Sigmoid colon (tissue), 7 donors: ENCODE results near the gene ZNF764. TPM values are rescaled to one million over a fixed set of nuclear protein-coding genes. Genes with fewer than 3 reads are reported as not detected.

ENCODE experiments used
- DNase-seq: peaks from one replicate; pipeline ENCODE4 v3.0.0-alpha.2; 2019
- H3K27ac ChIP-seq, 4 donors: fragments of 200-600 bp; sonication (generic); one replicate each; pipeline ENCODE4 v1.5.1; 2016 to 2019; ENCODE audit warnings: mild to moderate bottlenecking in 1 of 4
- H3K27me3 ChIP-seq, 3 donors: fragments of 200-600 bp; sonication (generic); one replicate each; pipeline ENCODE4 v1.5.1; 2019; ENCODE audit warnings: mild to moderate bottlenecking in 1 of 3
- H3K36me3 ChIP-seq, 4 donors: fragments of 200-600 bp; sonication (generic); one replicate each; pipeline ENCODE4 v1.5.1; 2016 to 2019
- H3K4me1 ChIP-seq, 4 donors: fragments of 200-600 bp; sonication (generic); one replicate each; pipeline ENCODE4 v1.5.1; 2017 to 2019
- H3K4me3 ChIP-seq, 4 donors: fragments of 200-600 bp; sonication (generic); one replicate each; pipeline ENCODE4 v1.5.1; 2017 to 2019; ENCODE audit warnings: mild to moderate bottlenecking in 2 of 4, moderate library complexity in 1 of 4
- H3K9me3 ChIP-seq, 4 donors: fragments of 200-600 bp in 3 of 4; sonication (generic) in 3 of 4; one replicate each; pipeline versions ENCODE4 v1.5.1 to v1.6.1; 2013 to 2019
- CTCF ChIP-seq, 4 experiments: fragments of 450-650 bp in 3 of 4; fragments of 200-600 bp in 1 of 4; IDR thresholded peaks; one replicate each; pipeline ENCODE4 v1.5.1; 2016 to 2019; ENCODE audit warnings: antibody characterized with exemption in 4 of 4, mild to moderate bottlenecking in 3 of 4, moderate library complexity in 2 of 4
- EP300 ChIP-seq, 4 donors: sonication (generic); formaldehyde crosslinking; IDR thresholded peaks; one replicate each; pipeline ENCODE4 v1.6.1; 2017; ENCODE audit warnings: antibody characterized with exemption in 4 of 4
- POLR2A ChIP-seq, 2 donors: fragments of 450-650 bp; IDR thresholded peaks; one replicate each; pipeline ENCODE4 v1.6.1; 2016; ENCODE audit warnings: antibody characterized with exemption in 2 of 2, mild to moderate bottlenecking in 2 of 2, moderate library complexity in 2 of 2
- POLR2AphosphoS5 ChIP-seq, 4 donors: sonication (generic); formaldehyde crosslinking; IDR thresholded peaks; one replicate each; pipeline ENCODE4 v1.6.1; 2017; ENCODE audit warnings: antibody characterized with exemption in 4 of 4
- WGBS, 2 donors: extraction: QIAGEN DNeasy Blood & Tissue Kit; methylation state at CpG; one replicate each; pipeline ENCODE4 v1.1.7; 2013; 5-methylcytosine and 5-hydroxymethylcytosine counted together
- intact Hi-C: fragments of 100-400 bp; cut with DNase I; formaldehyde crosslinking; loops from one replicate; pipeline ENCODE4 v1.15.1; 2023
- polyA plus RNA-seq, 3 donors: library from polyadenylated mRNA; stranded (reverse); fragments of 200-250 nt; gene quantifications; one replicate each; pipeline ENCODE4 v1.2.3, GENCODE V29; 2013
- total RNA-seq, 4 donors: library from RNA; depleted of rRNA; stranded (reverse); fragments of >200 nt; gene quantifications; one replicate each; pipeline ENCODE4 v1.1.0, GENCODE V29; 2016
- donor health status: healthy with polysubstance abuse.
- donor health status: Bipolar disorder and iron deficiency.
- donor health status: healthy.

ZNF764 gene
- total and polyA plus RNA-seq, 7 donors, result 3.5 to 8.6 (median 7.7) TPM

- intact Hi-C loops, result no loop called here
- Histone ChIP-seq H3K27ac (no peak overlapping the region), H3K9me3 (no peaks in the 10 kb centered on the region), H3K4me1 (peaks cover 0 to 15% (median 6%) of the 10 kb centered on the region in 4 donors), H3K27me3 (no peaks in the 10 kb centered on the region), H3K36me3 (peaks cover 0 to 8% (median 0%) of the 10 kb centered on the region in 4 donors), H3K4me3 (no peak overlapping the region)
- DNase-seq, result no peak
- TF ChIP-seq EP300 (IDR thresholded peaks at IDR 0.05) (no peak), POLR2A (IDR thresholded peaks at IDR 0.05) (no peak), POLR2AphosphoS5 (IDR thresholded peaks at IDR 0.05) (no peak), CTCF (IDR thresholded peaks at IDR 0.05) (no peak)
- WGBS, 2 donors, result 90 to 95% methylated on average over 7 of the region's 7 CpGs
These were observed 36.7 kb downstream of the ZNF764 start for GRCh38 chr16:30521476-30521872.

- intact Hi-C loops, result no loop called here
- DNase-seq, result no peak
- Histone ChIP-seq H3K27me3 (no peaks in the 10 kb centered on the region), H3K9me3 (no peaks in the 10 kb centered on the region), H3K36me3 (no peaks in the 10 kb centered on the region), H3K4me3 (no peak overlapping the region), H3K4me1 (peaks cover 0 to 5% (median 0%) of the 10 kb centered on the region in 4 donors), H3K27ac (no peak overlapping the region)
- TF ChIP-seq POLR2AphosphoS5 (IDR thresholded peaks at IDR 0.05), result no peak
- WGBS, 2 donors, result 89 to 92% methylated on average over 20 of the region's 20 CpGs
These were observed 38.8 kb downstream of the ZNF764 start for GRCh38 chr16:30519120-30520049.

- Histone ChIP-seq H3K27me3 (no peaks in the 10 kb centered on the region), H3K4me1 (no peaks in the 10 kb centered on the region), H3K27ac (no peak overlapping the region), H3K36me3 (no peaks in the 10 kb centered on the region), H3K9me3 (no peaks in the 10 kb centered on the region), H3K4me3 (no peak overlapping the region)
- no peak for DNase-seq
- intact Hi-C loops, result no loop called here
- TF ChIP-seq CTCF (IDR thresholded peaks at IDR 0.05), result no peak
- TF ChIP-seq EP300 (IDR thresholded peaks at IDR 0.05), result no peak
- TF ChIP-seq POLR2A (IDR thresholded peaks at IDR 0.05), result no peak
- TF ChIP-seq POLR2AphosphoS5 (IDR thresholded peaks at IDR 0.05), result no peak
- WGBS, 2 donors, result 92 to 93% methylated on average over 10 of the region's 10 CpGs
These were observed 39.6 kb downstream of the ZNF764 start for GRCh38 chr16:30518552-30518951.

GRCh38 chr16:30515275-30515674 lies 42.9 kb downstream of the ZNF764 start:
- no peaks in the 10 kb centered on the region for H3K9me3 ChIP-seq
- no peak overlapping the region for H3K27ac ChIP-seq
- intact Hi-C loops, result no loop called here
- H3K27me3 ChIP-seq, result no peaks in the 10 kb centered on the region
- no peaks in the 10 kb centered on the region for H3K4me1 ChIP-seq
- TF ChIP-seq EP300 (IDR thresholded peaks at IDR 0.05), result no peak
- TF ChIP-seq POLR2AphosphoS5 (IDR thresholded peaks at IDR 0.05), result no peak
- no peak for TF ChIP-seq POLR2A (IDR thresholded peaks at IDR 0.05)
- TF ChIP-seq CTCF (IDR thresholded peaks at IDR 0.05), result no peak
- no peak for DNase-seq
- H3K4me3 ChIP-seq, result no peak overlapping the region
- 86 to 88% methylated on average over 2 of the region's 2 CpGs for WGBS, 2 donors
- H3K36me3 ChIP-seq, result no peaks in the 10 kb centered on the region

- Histone ChIP-seq H3K4me3 (no peak overlapping the region), H3K9me3 (no peaks in the 10 kb centered on the region), H3K36me3 (no peaks in the 10 kb centered on the region), H3K27me3 (no peaks in the 10 kb centered on the region), H3K27ac (no peak overlapping the region), H3K4me1 (no peaks in the 10 kb centered on the region)
- DNase-seq, result no peak
- 97% methylated on average over 3 of the region's 3 CpGs for WGBS, 2 donors
- intact Hi-C loops, result no loop called here
- no peak for TF ChIP-seq POLR2AphosphoS5 (IDR thresholded peaks at IDR 0.05)
These were observed 46.7 kb downstream of the ZNF764 start for GRCh38 chr16:30511509-30511908.
